ENCODE measurements around the gene SMAD4.
"Not testable (repeated sequence)": the region's sequence is repeated elsewhere in the genome, so short reads cannot be mapped to it uniquely, and the experiment has no call there.

Gene SMAD4

DNA sequence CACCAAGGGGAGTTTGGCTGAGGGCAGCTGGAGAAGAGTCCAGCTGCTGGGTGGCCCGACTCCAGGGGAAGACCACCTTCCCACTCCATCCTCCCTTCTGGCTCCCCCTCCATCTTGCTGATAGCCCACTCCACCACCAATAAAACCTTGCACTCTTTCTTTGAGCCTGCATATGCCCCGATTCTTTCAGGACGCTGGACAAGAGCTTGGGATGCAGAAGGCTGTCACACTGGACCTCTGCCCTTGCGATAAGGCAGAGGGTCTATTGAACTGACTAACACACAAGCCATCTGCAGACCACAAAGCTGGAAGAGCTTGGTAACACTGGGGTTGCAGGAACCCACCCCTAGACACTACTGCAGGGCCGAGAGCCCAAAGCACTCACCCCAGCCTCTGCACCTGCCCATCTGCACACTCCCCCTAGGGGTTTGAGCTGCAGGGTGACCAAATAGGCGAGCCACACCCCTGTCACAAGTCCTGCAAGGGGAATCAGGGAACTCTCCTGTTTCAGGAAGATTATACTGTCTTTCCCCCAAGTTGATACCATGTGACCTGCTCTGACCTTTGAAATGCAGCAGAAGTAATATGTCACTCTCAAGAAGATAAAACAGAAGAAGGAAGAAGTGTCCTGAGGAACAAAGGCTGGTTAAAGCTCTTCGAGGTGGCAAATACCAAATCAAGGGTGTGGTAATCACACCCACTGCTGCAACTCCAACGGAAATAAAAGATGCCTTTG, 70.5 kb downstream of the SMAD4 start:
- no peak overlapping the region for H3K9ac ChIP-seq (ENCODE audit: low read length in 5 of 5)
- H3K27ac ChIP-seq (ENCODE audit: low read depth, low read length): no peak overlapping the region

DNA sequence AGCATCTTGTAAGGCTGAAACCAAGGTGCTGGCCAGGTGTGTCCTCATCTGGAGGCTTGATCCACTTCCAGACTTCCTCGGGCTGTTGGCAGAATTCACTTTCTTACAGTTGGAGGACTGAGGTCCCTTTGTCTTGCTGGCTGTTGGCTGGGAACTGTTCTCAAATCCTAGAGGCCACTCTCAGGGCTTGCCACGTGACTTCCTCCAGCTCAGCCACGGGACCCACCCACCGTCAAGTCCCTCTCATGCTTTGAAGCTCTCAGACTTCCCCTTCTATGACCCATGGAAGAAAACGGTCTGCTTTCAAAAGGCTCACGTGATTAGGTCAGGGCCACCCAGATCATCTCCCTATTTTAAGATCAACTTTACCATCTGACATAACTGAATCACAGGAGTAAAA, 77.1 kb downstream of the SMAD4 start:
- peaks cover 0 to 2% (median 0%) of the 10 kb centered on the region in 5 donors for H3K27me3 ChIP-seq (ENCODE audit: control insufficient read depth in 5 of 5, insufficient read depth in 4 of 5, low read length in 5 of 5)
- peaks cover 0 to 2% (median 0%) of the 10 kb centered on the region in 5 donors for H3K9me3 ChIP-seq (ENCODE audit: control insufficient read depth in 5 of 5, low read length in 5 of 5)
- H3K4me3 ChIP-seq (ENCODE audit: low read depth in 1 of 5, low read length in 5 of 5): no peak overlapping the region
- H3K9ac ChIP-seq (ENCODE audit: low read length in 5 of 5): no peak overlapping the region
- no peak overlapping the region for H3K27ac ChIP-seq (ENCODE audit: low read depth, low read length)
- no peaks in the 10 kb centered on the region for H3K36me3 ChIP-seq (ENCODE audit: control insufficient read depth in 5 of 5, insufficient read depth in 5 of 5, low read length in 5 of 5)
- H3K4me1 ChIP-seq (ENCODE audit: control insufficient read depth in 5 of 5, insufficient read depth in 5 of 5, low read length in 5 of 5): peaks cover 0 to 6% (median 3%) of the 10 kb centered on the region in 5 donors

More for the DNA sequence above, 70.5 kb downstream of the SMAD4 start:
- no peak overlapping the region for H3K4me3 ChIP-seq (ENCODE audit: low read depth in 1 of 5, low read length in 5 of 5)
- no peaks in the 10 kb centered on the region for H3K36me3 ChIP-seq (ENCODE audit: control insufficient read depth in 5 of 5, insufficient read depth in 5 of 5, low read length in 5 of 5)
- no peaks in the 10 kb centered on the region for H3K4me1 ChIP-seq (ENCODE audit: control insufficient read depth in 5 of 5, insufficient read depth in 5 of 5, low read length in 5 of 5)
- H3K27me3 ChIP-seq (ENCODE audit: control insufficient read depth in 5 of 5, insufficient read depth in 4 of 5, low read length in 5 of 5): no peaks in the 10 kb centered on the region
- H3K9me3 ChIP-seq (ENCODE audit: control insufficient read depth in 5 of 5, low read length in 5 of 5): peaks cover 0 to 7% (median 0%) of the 10 kb centered on the region in 5 donors

DNA sequence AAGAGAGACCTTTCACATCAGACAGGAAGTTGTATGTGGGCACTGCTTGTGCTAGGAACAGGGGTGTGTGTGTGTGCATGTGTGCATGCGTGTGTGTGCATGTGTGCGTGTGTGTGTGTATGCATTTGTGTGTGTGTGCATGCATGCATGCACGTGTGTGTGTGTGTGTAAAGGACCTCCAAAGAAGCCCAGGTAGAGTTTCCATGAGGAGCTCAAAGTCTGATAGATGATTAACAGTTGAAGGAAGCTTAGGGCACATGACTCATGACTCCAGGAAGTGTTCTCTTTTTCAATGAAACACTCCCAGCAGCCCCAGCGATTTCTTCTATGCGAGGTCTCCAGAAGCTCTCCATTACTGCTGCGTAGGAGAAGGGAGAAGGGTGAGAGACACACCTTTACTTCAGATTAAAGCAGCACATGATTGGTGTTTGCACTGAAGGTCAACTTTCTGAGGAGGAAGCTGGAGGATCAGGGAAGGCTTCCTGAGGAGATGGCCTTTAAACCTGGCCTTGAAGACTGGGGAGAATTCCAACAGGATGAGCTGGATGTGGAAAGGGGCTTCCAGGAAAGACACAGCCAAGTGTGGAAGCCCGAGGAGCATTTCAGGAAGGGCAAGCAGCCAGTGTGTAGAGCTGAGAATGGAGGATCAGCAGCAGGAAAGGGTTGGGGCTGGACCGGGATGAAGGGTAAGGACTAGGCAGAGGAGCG, 77.7 kb downstream of the SMAD4 start:
- Histone ChIP-seq H3K27ac (ENCODE audit: low read depth, low read length) (no peak overlapping the region), H3K9me3 (ENCODE audit: control insufficient read depth in 5 of 5, low read length in 5 of 5) (no peaks in the 10 kb centered on the region), H3K9ac (ENCODE audit: low read length in 5 of 5) (no peak overlapping the region), H3K36me3 (ENCODE audit: control insufficient read depth in 5 of 5, insufficient read depth in 5 of 5, low read length in 5 of 5) (no peaks in the 10 kb centered on the region), H3K27me3 (ENCODE audit: control insufficient read depth in 5 of 5, insufficient read depth in 4 of 5, low read length in 5 of 5) (peaks cover 0 to 2% (median 0%) of the 10 kb centered on the region in 5 donors), H3K4me3 (ENCODE audit: low read depth in 1 of 5, low read length in 5 of 5) (no peak overlapping the region), H3K4me1 (ENCODE audit: control insufficient read depth in 5 of 5, insufficient read depth in 5 of 5, low read length in 5 of 5) (peaks cover 0 to 6% (median 3%) of the 10 kb centered on the region in 5 donors)

DNA sequence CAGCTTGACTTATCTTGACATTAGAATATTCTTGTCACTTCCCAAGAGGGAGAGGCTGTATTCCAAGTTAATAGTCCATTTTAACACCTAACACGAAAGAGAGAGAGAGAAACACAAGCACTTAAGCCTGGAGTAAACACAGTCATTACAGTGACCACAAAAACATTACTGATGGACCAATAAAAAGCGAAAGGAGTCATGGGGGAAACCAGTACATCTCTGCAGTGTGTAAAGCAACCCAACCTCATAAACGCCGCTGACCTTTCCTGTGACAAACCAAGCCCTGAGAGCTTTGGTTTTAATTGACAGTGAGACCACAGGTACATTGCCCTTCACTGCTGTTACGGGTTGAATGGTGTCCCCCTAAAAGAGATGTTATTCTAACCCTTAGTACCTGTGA, 78.3 kb downstream of the SMAD4 start:
- no peaks in the 10 kb centered on the region for H3K36me3 ChIP-seq (ENCODE audit: control insufficient read depth in 5 of 5, insufficient read depth in 5 of 5, low read length in 5 of 5)
- no peak overlapping the region for H3K4me3 ChIP-seq (ENCODE audit: low read depth in 1 of 5, low read length in 5 of 5)
- H3K27me3 ChIP-seq (ENCODE audit: control insufficient read depth in 5 of 5, insufficient read depth in 4 of 5, low read length in 5 of 5): peaks cover 0 to 2% (median 0%) of the 10 kb centered on the region in 5 donors
- peaks cover 0 to 6% (median 3%) of the 10 kb centered on the region in 5 donors for H3K4me1 ChIP-seq (ENCODE audit: control insufficient read depth in 5 of 5, insufficient read depth in 5 of 5, low read length in 5 of 5)
- no peak overlapping the region for H3K9ac ChIP-seq (ENCODE audit: low read length in 5 of 5)
- H3K27ac ChIP-seq (ENCODE audit: low read depth, low read length): no peak overlapping the region
- no peaks in the 10 kb centered on the region for H3K9me3 ChIP-seq (ENCODE audit: control insufficient read depth in 5 of 5, low read length in 5 of 5)

DNA sequence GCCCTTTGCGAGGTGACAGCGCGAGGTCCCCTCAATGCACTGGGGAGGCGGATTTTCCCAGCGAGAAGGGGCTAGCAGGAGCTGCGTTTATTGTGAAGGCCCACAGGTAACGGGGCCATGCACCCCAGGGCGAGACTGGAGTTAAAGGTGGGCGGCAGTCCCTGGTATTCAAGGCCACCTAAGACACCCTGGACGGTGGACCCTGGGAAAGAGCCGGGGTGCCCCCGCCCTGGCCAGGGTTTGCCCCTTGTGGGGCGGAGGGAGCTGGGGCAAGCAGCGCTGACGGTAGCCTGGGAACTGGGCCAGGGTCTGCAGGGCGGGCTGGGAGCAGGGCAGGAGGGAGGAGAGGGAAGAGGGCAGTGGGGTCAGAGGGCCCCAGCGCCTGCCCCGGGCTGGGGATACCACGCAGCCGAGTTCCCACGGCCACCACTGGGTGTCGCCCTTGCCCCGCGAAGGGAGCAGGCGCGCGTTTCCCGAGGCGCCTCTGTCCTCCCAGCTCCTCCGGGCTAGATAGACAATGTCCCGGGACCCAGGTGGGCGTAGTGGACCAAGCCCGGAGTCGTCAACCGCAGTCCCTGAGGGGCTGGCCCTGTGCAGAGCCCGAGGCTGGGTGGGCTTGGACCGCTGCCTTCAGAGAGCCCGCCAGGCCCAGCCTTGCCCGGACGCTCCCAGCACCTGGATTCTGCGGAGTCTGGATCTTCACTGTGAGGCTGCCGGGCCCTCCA, 80.2 kb downstream of the SMAD4 start:
- no peak overlapping the region for H3K27ac ChIP-seq (ENCODE audit: low read depth, low read length)
- H3K4me3 ChIP-seq (ENCODE audit: low read depth in 1 of 5, low read length in 5 of 5): no peak overlapping the region
- H3K27me3 ChIP-seq (ENCODE audit: control insufficient read depth in 5 of 5, insufficient read depth in 4 of 5, low read length in 5 of 5): peaks cover 0 to 2% (median 0%) of the 10 kb centered on the region in 5 donors
- peaks cover 0 to 6% (median 3%) of the 10 kb centered on the region in 5 donors for H3K4me1 ChIP-seq (ENCODE audit: control insufficient read depth in 5 of 5, insufficient read depth in 5 of 5, low read length in 5 of 5)
- no peak overlapping the region for H3K9ac ChIP-seq (ENCODE audit: low read length in 5 of 5)
- H3K36me3 ChIP-seq (ENCODE audit: control insufficient read depth in 5 of 5, insufficient read depth in 5 of 5, low read length in 5 of 5): no peaks in the 10 kb centered on the region
- no peaks in the 10 kb centered on the region for H3K9me3 ChIP-seq (ENCODE audit: control insufficient read depth in 5 of 5, low read length in 5 of 5)

DNA sequence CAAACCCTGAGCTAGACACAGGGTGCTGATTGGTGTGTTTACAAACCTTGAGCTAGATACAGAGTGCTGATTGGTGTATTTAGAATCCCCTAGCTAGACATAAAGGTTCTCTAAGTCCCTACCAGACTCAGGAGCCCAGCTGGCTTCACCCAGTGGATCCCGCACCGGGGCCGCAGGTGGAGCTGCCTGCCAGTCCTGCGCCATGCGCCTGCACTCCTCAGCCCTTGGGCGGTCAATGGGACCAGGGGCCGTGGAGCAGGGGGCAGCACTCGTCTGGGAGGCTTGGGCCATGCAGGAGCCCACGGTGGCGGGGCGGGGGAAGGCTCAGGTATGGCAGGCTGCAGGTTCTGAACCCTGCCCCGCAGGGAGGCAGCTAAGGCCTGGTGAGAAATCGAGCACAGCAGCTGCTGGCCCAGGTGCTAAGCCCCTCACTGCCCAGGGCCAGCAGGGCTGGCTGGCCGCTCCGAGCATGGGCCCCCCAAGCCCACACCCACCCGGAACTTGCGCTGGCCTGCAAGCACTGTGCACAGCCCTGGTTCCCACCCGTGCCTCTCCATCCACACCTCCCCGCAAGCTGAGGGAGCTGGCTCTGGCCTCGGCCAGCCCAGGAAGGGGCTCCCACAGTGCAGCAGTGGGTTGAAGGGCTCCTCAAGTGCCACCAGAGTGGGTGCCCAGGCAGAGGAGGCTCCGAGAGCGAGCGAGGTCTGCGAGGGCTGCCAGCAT, 81.8 kb downstream of the SMAD4 start:
- H3K4me3 ChIP-seq (ENCODE audit: low read depth in 1 of 5, low read length in 5 of 5); H3K27ac ChIP-seq (ENCODE audit: low read depth, low read length); H3K9ac ChIP-seq (ENCODE audit: low read length in 5 of 5); H3K9me3 ChIP-seq (ENCODE audit: control insufficient read depth in 5 of 5, low read length in 5 of 5); H3K36me3 ChIP-seq (ENCODE audit: control insufficient read depth in 5 of 5, insufficient read depth in 5 of 5, low read length in 5 of 5); H3K27me3 ChIP-seq (ENCODE audit: control insufficient read depth in 5 of 5, insufficient read depth in 4 of 5, low read length in 5 of 5); H3K4me1 ChIP-seq (ENCODE audit: control insufficient read depth in 5 of 5, insufficient read depth in 5 of 5, low read length in 5 of 5): not testable (repeated sequence)

DNA sequence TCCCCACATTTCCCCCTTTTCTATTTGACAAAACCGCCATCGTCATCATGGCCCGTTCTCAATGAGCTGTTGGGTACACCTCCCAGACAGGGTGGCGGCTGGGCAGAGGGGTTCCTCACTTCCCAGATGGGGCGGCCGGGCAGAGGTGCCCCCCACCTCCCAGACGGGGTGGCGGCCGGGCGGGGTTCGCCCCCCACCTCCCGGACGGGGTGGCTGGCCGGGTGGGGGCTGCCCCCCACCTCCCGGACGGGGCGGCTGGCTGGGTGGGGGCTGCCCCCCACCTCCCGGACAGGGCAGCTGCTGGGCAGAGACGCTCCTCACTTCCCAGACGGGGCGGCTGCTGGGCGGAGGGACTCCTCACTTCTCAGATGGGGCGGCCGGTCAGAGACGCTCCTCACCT, 87.0 kb downstream of the SMAD4 start:
- H3K9ac ChIP-seq (ENCODE audit: low read length in 5 of 5); H3K4me3 ChIP-seq (ENCODE audit: low read depth in 1 of 5, low read length in 5 of 5); H3K36me3 ChIP-seq (ENCODE audit: control insufficient read depth in 5 of 5, insufficient read depth in 5 of 5, low read length in 5 of 5): not testable (repeated sequence)

DNA sequence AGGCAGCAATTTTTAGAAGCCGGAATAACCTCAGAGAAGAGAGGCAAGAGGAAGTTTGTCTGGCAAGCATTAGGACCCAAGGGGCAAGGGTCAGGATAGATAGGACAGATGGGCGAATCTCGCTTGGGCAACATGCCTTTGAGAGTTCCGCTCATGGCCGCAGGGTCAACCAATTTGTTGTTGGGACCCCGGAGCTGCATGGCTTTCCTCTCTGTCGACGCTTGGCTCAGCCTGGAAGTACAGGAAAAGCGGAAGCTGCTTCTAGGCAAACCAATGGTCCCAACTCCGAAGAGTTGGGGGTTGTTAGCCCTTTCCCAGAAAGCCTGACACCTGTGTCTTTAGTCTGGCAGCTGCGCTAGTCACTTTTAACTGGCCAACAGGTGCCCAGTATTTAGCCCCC, 89.5 kb downstream of the SMAD4 start:
- not testable (repeated sequence) for H3K27ac ChIP-seq (ENCODE audit: low read depth, low read length); H3K9ac ChIP-seq (ENCODE audit: low read length in 5 of 5); H3K27me3 ChIP-seq (ENCODE audit: control insufficient read depth in 5 of 5, insufficient read depth in 4 of 5, low read length in 5 of 5); H3K36me3 ChIP-seq (ENCODE audit: control insufficient read depth in 5 of 5, insufficient read depth in 5 of 5, low read length in 5 of 5); H3K9me3 ChIP-seq (ENCODE audit: control insufficient read depth in 5 of 5, low read length in 5 of 5); H3K4me1 ChIP-seq (ENCODE audit: control insufficient read depth in 5 of 5, insufficient read depth in 5 of 5, low read length in 5 of 5); H3K4me3 ChIP-seq (ENCODE audit: low read depth in 1 of 5, low read length in 5 of 5)

More for the DNA sequence above, 87.0 kb downstream of the SMAD4 start:
- H3K9me3 ChIP-seq (ENCODE audit: control insufficient read depth in 5 of 5, low read length in 5 of 5); H3K27me3 ChIP-seq (ENCODE audit: control insufficient read depth in 5 of 5, insufficient read depth in 4 of 5, low read length in 5 of 5); H3K4me1 ChIP-seq (ENCODE audit: control insufficient read depth in 5 of 5, insufficient read depth in 5 of 5, low read length in 5 of 5); H3K27ac ChIP-seq (ENCODE audit: low read depth, low read length): not testable (repeated sequence)

DNA sequence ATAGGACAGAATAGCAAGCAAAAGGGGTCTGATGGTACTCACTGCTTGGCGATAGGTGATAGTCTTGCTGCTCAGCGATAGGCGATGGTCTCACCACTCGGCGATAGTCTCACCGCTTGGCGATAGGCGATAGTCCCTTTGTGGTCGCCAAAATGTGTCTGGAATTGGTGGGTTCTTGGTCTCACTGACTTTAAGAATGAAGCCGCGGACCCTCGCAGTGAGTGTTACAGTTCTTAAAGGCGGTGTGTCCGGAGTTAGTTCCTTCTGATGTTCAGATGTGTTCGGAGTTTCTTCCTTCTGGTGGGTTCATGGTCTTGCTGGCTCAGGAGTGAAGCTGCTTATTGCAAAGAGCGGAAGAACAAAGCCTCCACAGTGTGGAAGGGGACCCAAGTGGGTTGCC, 90.0 kb downstream of the SMAD4 start:
- not testable (repeated sequence) for H3K27me3 ChIP-seq (ENCODE audit: control insufficient read depth in 5 of 5, insufficient read depth in 4 of 5, low read length in 5 of 5); H3K4me3 ChIP-seq (ENCODE audit: low read depth in 1 of 5, low read length in 5 of 5); H3K36me3 ChIP-seq (ENCODE audit: control insufficient read depth in 5 of 5, insufficient read depth in 5 of 5, low read length in 5 of 5); H3K27ac ChIP-seq (ENCODE audit: low read depth, low read length); H3K9ac ChIP-seq (ENCODE audit: low read length in 5 of 5); H3K9me3 ChIP-seq (ENCODE audit: control insufficient read depth in 5 of 5, low read length in 5 of 5); H3K4me1 ChIP-seq (ENCODE audit: control insufficient read depth in 5 of 5, insufficient read depth in 5 of 5, low read length in 5 of 5)
